SK-N-SH (cell line): Measurements from ENCODE around the gene NUDT14. TPM values are rescaled to one million over a fixed set of nuclear protein-coding genes. Genes with fewer than 3 reads are reported as not detected.

Experiments
- CTCF ChIA-PET: fragments of 300-600, 350-600 bp; formaldehyde crosslinking; extraction: SDS; loops from one replicate; lab custom pipeline; 2021; lab: Yijun Ruan, JAX
- POLR2A ChIA-PET: fragments of 350-600 bp; sonication (Branson Sonifier 250); formaldehyde crosslinking; extraction: SDS; loops from one replicate; lab custom pipeline; 2020; ENCODE audit warnings: antibody characterized with exemption, inconsistent platforms; lab: Yijun Ruan, JAX
- DNase-seq: peaks from one replicate; pipeline ENCODE4 v3.0.0; 2012
- H2AFZ ChIP-seq: fragments of 200-600 bp; sonication (generic); 2 replicates; pipeline ENCODE4 v1.8.1; 2016; ENCODE audit warnings: antibody characterized with exemption, mild to moderate bottlenecking, low read depth
- H3F3A ChIP-seq: fragments of 200-600 bp; sonication (generic); replicated peaks from 2 replicates; pipeline ENCODE3; 2016; ENCODE audit warnings: antibody characterized with exemption, mild to moderate bottlenecking; ENCODE audit not compliant: insufficient read depth
- H3K27ac ChIP-seq, 2 experiments: fragments of 200-500 bp in 1 of 2; fragments of 200-600 bp in 1 of 2; sonication (Bioruptor generic) in 1 of 2; sonication (generic), shearing (Covaris generic) in 1 of 2; 2 replicates each; pipeline versions ENCODE4 v1.5.1 to v1.6.1; 2014 to 2016; ENCODE audit warnings: low read depth in 2 of 2, inconsistent platforms in 1 of 2, low read length in 1 of 2, mild to moderate bottlenecking in 1 of 2, mixed read lengths in 1 of 2
- H3K27me3 ChIP-seq: fragments of 200-600 bp; sonication (generic), shearing (Covaris generic); 2 replicates; pipeline ENCODE4 v1.6.1; 2016; ENCODE audit warnings: mixed run types; ENCODE audit not compliant: insufficient read depth
- H3K36me3 ChIP-seq, 2 experiments: fragments of 200-500 bp in 1 of 2; fragments of 200-600 bp in 1 of 2; sonication (Bioruptor generic) in 1 of 2; sonication (generic) in 1 of 2; replicated peaks in 1 of 2; 2 replicates each; pipeline versions ENCODE3 to v1.5.1; 2014 to 2016; ENCODE audit warnings: low read length in 1 of 2, mild to moderate bottlenecking in 1 of 2; ENCODE audit not compliant: insufficient read depth in 2 of 2, control insufficient read depth in 1 of 2
- H3K4me1 ChIP-seq, 2 experiments: fragments of 200-500 bp in 1 of 2; fragments of 200-600 bp in 1 of 2; sonication (Bioruptor generic) in 1 of 2; sonication (generic), shearing (Covaris generic) in 1 of 2; 2 replicates each; pipeline versions ENCODE4 v1.5.1 to v1.6.1; 2014 to 2016; ENCODE audit warnings: low read depth in 1 of 2, low read length in 1 of 2, mixed run types in 1 of 2; ENCODE audit not compliant: insufficient read depth in 2 of 2, control insufficient read depth in 1 of 2
- H3K4me2 ChIP-seq: fragments of 200-600 bp; sonication (generic), shearing (Covaris generic); 2 replicates; pipeline ENCODE4 v1.6.1; 2017; ENCODE audit warnings: mixed run types
- H3K4me3 ChIP-seq, 2 experiments: fragments of 200-500 bp in 1 of 2; fragments of 200-600 bp in 1 of 2; sonication (Bioruptor generic) in 1 of 2; sonication (generic), shearing (Covaris generic) in 1 of 2; 2 replicates each; pipeline versions ENCODE4 v1.5.1 to v1.8.1; 2014 to 2016; ENCODE audit warnings: low read depth in 2 of 2, inconsistent platforms in 1 of 2, low read length in 1 of 2, mild to moderate bottlenecking in 1 of 2, mixed read lengths in 1 of 2, moderate library complexity in 1 of 2
- H3K79me2 ChIP-seq: fragments of 200-600 bp; sonication (generic); 2 replicates; pipeline ENCODE4 v1.8.1; 2017; ENCODE audit warnings: mild to moderate bottlenecking; ENCODE audit not compliant: insufficient read depth
- H3K9ac ChIP-seq: fragments of 200-600 bp; sonication (generic); 2 replicates; pipeline ENCODE4 v1.6.1; 2017; ENCODE audit warnings: mixed run types
- H3K9me2 ChIP-seq: fragments of 200-600 bp; sonication (generic); 2 replicates; pipeline ENCODE4 v1.6.1; 2017; ENCODE audit warnings: mixed run types
- H3K9me3 ChIP-seq: fragments of 200-600 bp; sonication (generic); 2 replicates; pipeline ENCODE4 v1.6.1; 2017; ENCODE audit warnings: mixed run types, mild to moderate bottlenecking, moderate library complexity
- H4K20me1 ChIP-seq: fragments of 200-600 bp; sonication (generic); 2 replicates; pipeline ENCODE4 v1.6.1; 2017; ENCODE audit warnings: mild to moderate bottlenecking, mixed run types; ENCODE audit not compliant: insufficient read depth
- GATA2 ChIP-seq: sonication (generic); formaldehyde crosslinking; IDR thresholded peaks from 2 replicates; pipeline ENCODE4 v1.5.0; 2020; ENCODE audit warnings: mild to moderate bottlenecking, missing genetic modification reagents
- WGBS: methylation state at CpG from one replicate; pipeline ENCODE4 v1.1.6; 2017; ENCODE audit warnings: low lambda C conversion rate; 5-methylcytosine and 5-hydroxymethylcytosine counted together
- polyA plus RNA-seq, 3 experiments: library from polyadenylated mRNA; depleted of rRNA; stranded (reverse); fragments of >200 nt; gene quantifications; 2 replicates each; pipeline ENCODE4 v1.2.3, GENCODE V29; 2012
- TF ChIP-seq, protein P1 (sequence below): IDR thresholded peaks from 2 replicates; pipeline ENCODE4 v1.4.0; 2012; ENCODE audit warnings: low read depth, borderline replicate concordance
- TF ChIP-seq, protein P2 (sequence below): IDR thresholded peaks from 2 replicates; pipeline ENCODE4; 2012
- TF ChIP-seq, protein P3 (sequence below): IDR thresholded peaks from 2 replicates; pipeline ENCODE4 v1.6.1; 2012; ENCODE audit warnings: mild to moderate bottlenecking, low read depth, low read length, moderate library complexity

NUDT14 gene
- polyA plus RNA-seq, 1 of the 3 experiments (the other 2 are of a cell fraction), result 18.4 TPM

DNA sequence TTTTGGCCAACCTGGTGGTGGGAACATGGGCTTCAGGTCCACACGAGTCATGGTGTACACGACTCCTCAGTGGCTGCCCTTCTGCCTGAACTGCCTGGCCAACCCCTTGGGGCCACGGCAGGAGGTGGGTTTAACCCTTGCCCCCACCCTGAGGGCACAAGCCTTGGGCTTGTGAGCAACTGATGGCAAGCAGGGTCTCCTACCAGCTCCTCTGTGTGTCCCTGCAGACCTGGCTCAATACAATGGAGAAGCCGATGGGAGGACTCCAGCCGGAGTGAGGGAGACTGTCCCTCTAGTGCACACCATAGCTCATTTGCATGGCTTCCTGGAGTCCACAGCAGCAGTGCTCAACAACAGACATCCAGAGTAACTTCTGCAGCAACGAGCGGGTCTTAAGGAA, 40.5 kb downstream of the NUDT14 start:
- POLR2A ChIA-PET, result no interaction called here
- Histone ChIP-seq H3K4me3 (no peak overlapping the region), H3K9me3 (no peaks in the 10 kb centered on the region), H3K4me2 (no peak overlapping the region), H3K27me3 (no peaks in the 10 kb centered on the region), H3K27ac (no peak overlapping the region), H2AFZ (no peak overlapping the region), H3K79me2 (no peaks in the 10 kb centered on the region), H3F3A (no peaks in the 10 kb centered on the region), H3K4me1 (peaks cover 0 to 7% of the 10 kb centered on the region in 2 experiments; a peak in 1 of 4 replicates), H4K20me1 (no peaks in the 10 kb centered on the region), H3K9me2 (no peaks in the 10 kb centered on the region), H3K36me3 (no peaks in the 10 kb centered on the region), H3K9ac (no peak overlapping the region)
- TF ChIP-seq, protein P1, sequence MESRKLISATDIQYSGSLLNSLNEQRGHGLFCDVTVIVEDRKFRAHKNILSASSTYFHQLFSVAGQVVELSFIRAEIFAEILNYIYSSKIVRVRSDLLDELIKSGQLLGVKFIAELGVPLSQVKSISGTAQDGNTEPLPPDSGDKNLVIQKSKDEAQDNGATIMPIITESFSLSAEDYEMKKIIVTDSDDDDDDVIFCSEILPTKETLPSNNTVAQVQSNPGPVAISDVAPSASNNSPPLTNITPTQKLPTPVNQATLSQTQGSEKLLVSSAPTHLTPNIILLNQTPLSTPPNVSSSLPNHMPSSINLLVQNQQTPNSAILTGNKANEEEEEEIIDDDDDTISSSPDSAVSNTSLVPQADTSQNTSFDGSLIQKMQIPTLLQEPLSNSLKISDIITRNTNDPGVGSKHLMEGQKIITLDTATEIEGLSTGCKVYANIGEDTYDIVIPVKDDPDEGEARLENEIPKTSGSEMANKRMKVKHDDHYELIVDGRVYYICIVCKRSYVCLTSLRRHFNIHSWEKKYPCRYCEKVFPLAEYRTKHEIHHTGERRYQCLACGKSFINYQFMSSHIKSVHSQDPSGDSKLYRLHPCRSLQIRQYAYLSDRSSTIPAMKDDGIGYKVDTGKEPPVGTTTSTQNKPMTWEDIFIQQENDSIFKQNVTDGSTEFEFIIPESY, result no peak
- TF ChIP-seq, protein P2, sequence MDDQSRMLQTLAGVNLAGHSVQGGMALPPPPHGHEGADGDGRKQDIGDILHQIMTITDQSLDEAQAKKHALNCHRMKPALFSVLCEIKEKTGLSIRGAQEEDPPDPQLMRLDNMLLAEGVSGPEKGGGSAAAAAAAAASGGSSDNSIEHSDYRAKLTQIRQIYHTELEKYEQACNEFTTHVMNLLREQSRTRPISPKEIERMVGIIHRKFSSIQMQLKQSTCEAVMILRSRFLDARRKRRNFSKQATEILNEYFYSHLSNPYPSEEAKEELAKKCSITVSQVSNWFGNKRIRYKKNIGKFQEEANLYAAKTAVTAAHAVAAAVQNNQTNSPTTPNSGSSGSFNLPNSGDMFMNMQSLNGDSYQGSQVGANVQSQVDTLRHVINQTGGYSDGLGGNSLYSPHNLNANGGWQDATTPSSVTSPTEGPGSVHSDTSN, result no peak
- DNase-seq, result no peak
- WGBS, result 76% methylated on average over 7 of the region's 7 CpGs
- CTCF ChIA-PET, result no interaction called here

DNA sequence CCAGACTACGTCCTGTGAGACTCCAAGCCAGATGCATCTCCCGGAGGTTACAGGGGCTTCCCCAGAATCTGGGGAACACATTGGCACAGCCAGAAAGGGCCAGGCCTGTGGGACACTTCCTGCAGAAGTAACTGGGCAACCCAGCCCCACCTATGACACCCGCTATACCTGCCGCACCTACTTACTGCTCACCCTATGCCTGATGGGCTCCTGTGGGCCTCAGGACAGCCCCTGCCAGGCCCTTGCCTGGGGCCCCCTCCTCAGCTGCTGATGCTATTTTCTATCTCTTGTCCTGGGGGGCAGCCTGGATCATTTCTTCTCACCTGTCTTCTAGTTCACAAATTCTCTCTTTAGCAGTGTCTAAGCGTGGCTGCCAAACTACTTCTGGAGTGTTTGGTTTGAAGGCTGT, 41.3 kb downstream of the NUDT14 start:
- ChIA-PET CTCF (interaction anchor here (1.4 kb wide), 1 partner anchor 28 kb away, joined by 3 read pairs; the partner anchor contains the start of gene JAG2), POLR2A (no interaction called here)
- no peaks in the 10 kb centered on the region for H3K79me2 ChIP-seq
- H3K4me1 ChIP-seq, result no peaks in the 10 kb centered on the region
- no peak overlapping the region for H3K27ac ChIP-seq
- TF ChIP-seq, protein P3, sequence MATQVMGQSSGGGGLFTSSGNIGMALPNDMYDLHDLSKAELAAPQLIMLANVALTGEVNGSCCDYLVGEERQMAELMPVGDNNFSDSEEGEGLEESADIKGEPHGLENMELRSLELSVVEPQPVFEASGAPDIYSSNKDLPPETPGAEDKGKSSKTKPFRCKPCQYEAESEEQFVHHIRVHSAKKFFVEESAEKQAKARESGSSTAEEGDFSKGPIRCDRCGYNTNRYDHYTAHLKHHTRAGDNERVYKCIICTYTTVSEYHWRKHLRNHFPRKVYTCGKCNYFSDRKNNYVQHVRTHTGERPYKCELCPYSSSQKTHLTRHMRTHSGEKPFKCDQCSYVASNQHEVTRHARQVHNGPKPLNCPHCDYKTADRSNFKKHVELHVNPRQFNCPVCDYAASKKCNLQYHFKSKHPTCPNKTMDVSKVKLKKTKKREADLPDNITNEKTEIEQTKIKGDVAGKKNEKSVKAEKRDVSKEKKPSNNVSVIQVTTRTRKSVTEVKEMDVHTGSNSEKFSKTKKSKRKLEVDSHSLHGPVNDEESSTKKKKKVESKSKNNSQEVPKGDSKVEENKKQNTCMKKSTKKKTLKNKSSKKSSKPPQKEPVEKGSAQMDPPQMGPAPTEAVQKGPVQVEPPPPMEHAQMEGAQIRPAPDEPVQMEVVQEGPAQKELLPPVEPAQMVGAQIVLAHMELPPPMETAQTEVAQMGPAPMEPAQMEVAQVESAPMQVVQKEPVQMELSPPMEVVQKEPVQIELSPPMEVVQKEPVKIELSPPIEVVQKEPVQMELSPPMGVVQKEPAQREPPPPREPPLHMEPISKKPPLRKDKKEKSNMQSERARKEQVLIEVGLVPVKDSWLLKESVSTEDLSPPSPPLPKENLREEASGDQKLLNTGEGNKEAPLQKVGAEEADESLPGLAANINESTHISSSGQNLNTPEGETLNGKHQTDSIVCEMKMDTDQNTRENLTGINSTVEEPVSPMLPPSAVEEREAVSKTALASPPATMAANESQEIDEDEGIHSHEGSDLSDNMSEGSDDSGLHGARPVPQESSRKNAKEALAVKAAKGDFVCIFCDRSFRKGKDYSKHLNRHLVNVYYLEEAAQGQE, result no peak
- no peak for TF ChIP-seq GATA2
- no peak overlapping the region for H2AFZ ChIP-seq
- H3K4me2 ChIP-seq, result no peak overlapping the region
- H3K36me3 ChIP-seq, result no peaks in the 10 kb centered on the region
- H3K27me3 ChIP-seq, result no peaks in the 10 kb centered on the region
- H4K20me1 ChIP-seq, result no peaks in the 10 kb centered on the region
- DNase-seq, result no peak
- no peaks in the 10 kb centered on the region for H3K9me3 ChIP-seq
- no peak overlapping the region for H3K4me3 ChIP-seq
- no peaks in the 10 kb centered on the region for H3K9me2 ChIP-seq
- WGBS, result 65% methylated on average over 4 of the region's 5 CpGs
- no peaks in the 10 kb centered on the region for H3F3A ChIP-seq
- no peak overlapping the region for H3K9ac ChIP-seq
